ENCODE measurements around the gene DOCK10. TPM values are rescaled to one million over a fixed set of nuclear protein-coding genes. Genes with fewer than 3 reads are reported as not detected.

Gene DOCK10
- total and polyA plus RNA-seq, 10 of the 15 experiments (the other 5 are each of a cell fraction or from before 2014, with no cell fraction given) = 16.9 to 120 (median 85.5) TPM

DNA sequence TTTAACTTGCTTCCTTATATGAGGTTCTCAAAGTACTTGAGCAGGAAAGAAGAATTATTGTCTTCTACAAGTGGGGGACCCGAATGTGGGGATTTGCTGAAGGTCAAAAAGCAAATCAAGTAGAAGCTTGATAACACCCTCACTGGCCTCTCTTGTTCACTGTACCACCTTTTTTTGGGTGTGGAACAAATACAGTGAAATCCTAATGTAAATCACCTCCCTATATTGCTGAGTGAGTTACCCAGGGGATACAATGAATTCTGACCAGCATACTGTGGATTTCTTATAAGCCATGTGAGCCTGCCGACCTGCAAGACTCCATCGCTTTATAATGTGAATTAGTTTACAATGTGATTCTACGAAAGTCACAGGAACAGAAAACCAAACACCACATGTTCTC, 66.5 kb downstream of the DOCK10 start:
- ChIA-PET POLR2A (no interaction called here), SMC1A (ENCODE audit: uncharacterized antibody, unreplicated experiment) (interaction anchor here (0.8 kb wide), 1 partner anchor 15 kb away, joined by 3 read pairs; no protein-coding TSS in a partner anchor), CTCF (interaction anchor here (0.9 to 3.4 kb wide), 4 partner anchors 21 to 115 kb away, joined by 3 to 16 read pairs (median 3); no protein-coding TSS in a partner anchor), RAD21 (ENCODE audit: unreplicated experiment) (interaction anchor here (2.0 kb wide), 1 partner anchor 34 kb away, joined by 5 read pairs; no protein-coding TSS in a partner anchor)
- H3K9me3 ChIP-seq (replicated peaks; ENCODE audit: control insufficient read depth, insufficient read depth, low read length) = no peaks in the 10 kb centered on the region
- peaks cover 21% of the 10 kb centered on the region for H3K4me1 ChIP-seq (ENCODE audit: control insufficient read depth, insufficient read depth, low read length)
- intact Hi-C loops (cut with micrococcal nuclease; ENCODE audit: unreplicated experiment) = no loop called here
- no peak overlapping the region for H3K4me3 ChIP-seq
- no TSS peak for BruUV-seq (replicated peaks)
- no peak overlapping the region for H3K9ac ChIP-seq (ENCODE audit: control insufficient read depth, insufficient read depth, low read length)
- ATAC-seq = no peak
- 65% methylated on average over 4 of the region's 4 CpGs for WGBS (ENCODE audit: insufficient coverage, insufficient replicate concordance, low lambda C conversion rate, missing lambda C conversion rate)
- H2AFZ ChIP-seq (ENCODE audit: control insufficient read depth, low read depth, low read length) = no peak overlapping the region
- FAIRE-seq = no peak
- H3K27me3 ChIP-seq (replicated peaks in 1 of 2; ENCODE audit: control insufficient read depth in 2 of 2, insufficient read depth in 2 of 2, low read length in 1 of 2) = no peaks in the 10 kb centered on the region
- no peak for TF ChIP-seq SKIL (IDR thresholded peaks at IDR 0.05; ENCODE audit: low read depth, poor library complexity, severe bottlenecking)
- TF ChIP-seq LARP7 (IDR thresholded peaks at IDR 0.05) = no peak
- TF ChIP-seq MTA3 (IDR thresholded peaks at IDR 0.05; ENCODE audit: borderline replicate concordance, low read length) = no peak
- TF ChIP-seq, protein P1, sequence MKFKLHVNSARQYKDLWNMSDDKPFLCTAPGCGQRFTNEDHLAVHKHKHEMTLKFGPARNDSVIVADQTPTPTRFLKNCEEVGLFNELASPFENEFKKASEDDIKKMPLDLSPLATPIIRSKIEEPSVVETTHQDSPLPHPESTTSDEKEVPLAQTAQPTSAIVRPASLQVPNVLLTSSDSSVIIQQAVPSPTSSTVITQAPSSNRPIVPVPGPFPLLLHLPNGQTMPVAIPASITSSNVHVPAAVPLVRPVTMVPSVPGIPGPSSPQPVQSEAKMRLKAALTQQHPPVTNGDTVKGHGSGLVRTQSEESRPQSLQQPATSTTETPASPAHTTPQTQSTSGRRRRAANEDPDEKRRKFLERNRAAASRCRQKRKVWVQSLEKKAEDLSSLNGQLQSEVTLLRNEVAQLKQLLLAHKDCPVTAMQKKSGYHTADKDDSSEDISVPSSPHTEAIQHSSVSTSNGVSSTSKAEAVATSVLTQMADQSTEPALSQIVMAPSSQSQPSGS (IDR thresholded peaks at IDR 0.05; ENCODE audit: low read length) = no peak
- TF ChIP-seq CBFB (IDR thresholded peaks at IDR 0.05; ENCODE audit: low read depth) = no peak
- no peak for TF ChIP-seq RFX5 (IDR thresholded peaks at IDR 0.05; ENCODE audit: low read depth, low read length)
- no peak for TF ChIP-seq SMAD1 (IDR thresholded peaks at IDR 0.05; ENCODE audit: low read depth, partially characterized antibody)
- TF ChIP-seq KDM1A (IDR thresholded peaks at IDR 0.05; ENCODE audit: borderline replicate concordance) = no peak
- TF ChIP-seq MYB (IDR thresholded peaks at IDR 0.05; ENCODE audit: borderline replicate concordance, low read depth, low read length) = no peak
- TF ChIP-seq PML (IDR thresholded peaks at IDR 0.05; ENCODE audit: low read length) = no peak
- TF ChIP-seq EGR1 (IDR thresholded peaks at IDR 0.05; ENCODE audit: borderline replicate concordance in 1 of 2, low read depth in 2 of 2, low read length in 2 of 2) = no peak
- TF ChIP-seq ZNF622 (IDR thresholded peaks at IDR 0.05) = no peak
- no peaks in the 10 kb centered on the region for H4K20me1 ChIP-seq (ENCODE audit: control insufficient read depth, insufficient read depth)
- H3K79me2 ChIP-seq (ENCODE audit: control insufficient read depth, insufficient read depth, low read length) = peaks cover 3% of the 10 kb centered on the region; the same call in 1 of the 2 replicates
- H3K36me3 ChIP-seq (ENCODE audit: control insufficient read depth in 2 of 2, insufficient read depth in 2 of 2, low read length in 1 of 2) = peaks cover 0 to 3% of the 10 kb centered on the region in 2 experiments; a peak in 1 of 4 replicates
- no peak for DNase-seq (ENCODE audit: low read depth, low spot score)
- H3K4me2 ChIP-seq (ENCODE audit: control insufficient read depth, insufficient read depth) = no peak overlapping the region
- no peak overlapping the region for H3K27ac ChIP-seq (ENCODE audit: control insufficient read depth, insufficient read depth)
- in situ Hi-C loops (cut with MboI) = no loop called here
